A673 (cell line): Measurements from ENCODE around the gene BAIAP2L2. TPM values are rescaled to one million over a fixed set of nuclear protein-coding genes. Genes with fewer than 3 reads are reported as not detected.

Experiments used
- BruUV-seq: library from RNA; stranded (reverse); fragments of 400-500 nt; replicated peaks from 2 replicates; lab custom pipeline; 2021; lab: Mats Ljungman, UMichigan
- CTCF ChIA-PET: fragments of 300-600 bp; sonication (Branson Sonifier 250); formaldehyde crosslinking; loops from one replicate; lab custom pipeline; 2022; ENCODE audit warnings: antibody characterized with exemption; lab: Charles Lee
- POLR2A ChIA-PET: fragments of 300-600 bp; sonication (Branson Sonifier 250); formaldehyde crosslinking; loops from one replicate; lab custom pipeline; 2022; ENCODE audit warnings: antibody characterized with exemption; ENCODE audit not compliant: low non-redundant PET; lab: Charles Lee
- DNase-seq: peaks from one replicate; pipeline ENCODE4 v3.0.0-alpha.2; 2015; ENCODE audit warnings: low spot score
- H3K27ac ChIP-seq: fragments of 200-600 bp; sonication (generic); 2 replicates; pipeline ENCODE4 v1.5.1; 2016; ENCODE audit warnings: mixed run types, low read depth, mild to moderate bottlenecking, mixed read lengths, antibody characterized with exemption, low read length; ENCODE audit not compliant: poor library complexity, severe bottlenecking
- H3K27me3 ChIP-seq: fragments of 200-600 bp; sonication (generic); replicated peaks from 2 replicates; pipeline ENCODE4 v1.6.1; 2017; ENCODE audit warnings: mixed run types, low read depth, mild to moderate bottlenecking, mixed read lengths, antibody characterized with exemption, low read length; ENCODE audit not compliant: insufficient read depth, poor library complexity
- H3K36me3 ChIP-seq: fragments of 200-600 bp; sonication (generic); 2 replicates; pipeline ENCODE4 v1.6.1; 2016; ENCODE audit warnings: mixed run types, mild to moderate bottlenecking, mixed read lengths, antibody characterized with exemption, low read length; ENCODE audit not compliant: insufficient read depth, poor library complexity, severe bottlenecking
- H3K4me1 ChIP-seq: fragments of 200-600 bp; sonication (generic); 2 replicates; pipeline ENCODE4 v1.6.1; 2017; ENCODE audit warnings: mixed run types, mild to moderate bottlenecking, mixed read lengths, antibody characterized with exemption, low read length; ENCODE audit not compliant: insufficient read depth, poor library complexity, severe bottlenecking
- H3K4me3 ChIP-seq: fragments of 200-600 bp; sonication (generic); 2 replicates; pipeline ENCODE4 v1.5.1; 2016; ENCODE audit warnings: low read depth, mixed run types, mild to moderate bottlenecking, mixed read lengths, low read length; ENCODE audit not compliant: poor library complexity, severe bottlenecking
- H3K9me3 ChIP-seq: fragments of 200-600 bp; sonication (generic); 2 replicates; pipeline ENCODE4 v1.6.1; 2016; ENCODE audit warnings: mixed run types, low read depth, mild to moderate bottlenecking, mixed read lengths, antibody characterized with exemption, low read length; ENCODE audit not compliant: poor library complexity, severe bottlenecking
- CTCF ChIP-seq: fragments of 300-800, 200-600 bp; sonication (generic); conservative IDR thresholded peaks from 2 replicates; pipeline ENCODE4 v1.5.1; 2017; ENCODE audit warnings: low read depth, mild to moderate bottlenecking, antibody characterized with exemption, low read length, moderate library complexity, mixed read lengths
- EZH2 ChIP-seq: fragments of 200-600 bp; sonication (generic); IDR thresholded peaks from 2 replicates; pipeline ENCODE4 v1.6.1; 2017; ENCODE audit warnings: borderline replicate concordance, low read depth, mild to moderate bottlenecking, mixed read lengths, antibody characterized with exemption, low read length; ENCODE audit not compliant: poor library complexity, severe bottlenecking
- intact Hi-C: fragments of 100-400 bp; cut with micrococcal nuclease; formaldehyde crosslinking; loops from one replicate; pipeline ENCODE4 v1.10.0; 2022; ENCODE audit not compliant: unreplicated experiment
- total RNA-seq: library from RNA; stranded (reverse); gene quantifications from 2 replicates; pipeline ENCODE4 v1.2.3, GENCODE V29; 2021

BAIAP2L2 gene
- total RNA-seq, 1 experiment from 2014 or later: 2.5 TPM

- Histone ChIP-seq H3K36me3 (no peaks in the 10 kb centered on the region), H3K4me3 (no peak overlapping the region), H3K27me3 (no peaks in the 10 kb centered on the region), H3K4me1 (peaks cover 8% of the 10 kb centered on the region), H3K27ac (no peak overlapping the region), H3K9me3 (no peaks in the 10 kb centered on the region)
- ChIA-PET POLR2A (no interaction called here), CTCF (no interaction called here)
- TF ChIP-seq CTCF: no peak
- no peak for TF ChIP-seq EZH2
- intact Hi-C loops: no loop called here
- no peak for DNase-seq
- no TSS peak for BruUV-seq
Observed at GRCh38 chr22:38036392-38037062, 74.0 kb downstream of the BAIAP2L2 start.

GRCh38 chr22:38035530-38035885 lies 75.0 kb downstream of the BAIAP2L2 start:
- TF ChIP-seq EZH2 (no peak), CTCF (no peak)
- no peak for DNase-seq
- CTCF ChIA-PET: no interaction called here

More at GRCh38 chr22:38035530-38035885, 75.0 kb downstream of the BAIAP2L2 start:
- POLR2A ChIA-PET: no interaction called here
- BruUV-seq: no TSS peak
- Histone ChIP-seq H3K27ac (no peak overlapping the region), H3K4me1 (peaks cover 8% of the 10 kb centered on the region), H3K9me3 (no peaks in the 10 kb centered on the region), H3K27me3 (no peaks in the 10 kb centered on the region), H3K4me3 (no peak overlapping the region), H3K36me3 (no peaks in the 10 kb centered on the region)
- intact Hi-C loops: no loop called here

Other genes starting within 250 kb of the BAIAP2L2 start
- gene MICALL1, start 204.4 kb downstream of the BAIAP2L2 start, total RNA-seq: 32.4 and 33.0 TPM in 2 replicates
- gene C22orf23, start 157.1 kb downstream of the BAIAP2L2 start, total RNA-seq: 0.64 and 0.66 TPM in 2 replicates
- 150 and 162 TPM in 2 replicates for gene POLR2F, start 157.0 kb downstream of the BAIAP2L2 start, total RNA-seq
- not detected in 2 replicates for gene SOX10, start 126.1 kb downstream of the BAIAP2L2 start, total RNA-seq
- 24.8 and 26.6 TPM in 2 replicates for gene PICK1, start 53.3 kb downstream of the BAIAP2L2 start, total RNA-seq
- gene SLC16A8, start 26.5 kb downstream of the BAIAP2L2 start, total RNA-seq: not detected in 2 replicates
- 31.8 and 40.8 TPM in 2 replicates for gene PLA2G6, start 71.1 kb upstream of the BAIAP2L2 start, total RNA-seq
- gene MAFF, start 91.3 kb upstream of the BAIAP2L2 start, total RNA-seq: 5.0 and 6.3 TPM in 2 replicates
- 45.6 and 50.9 TPM in 2 replicates for gene TMEM184B, start 162.3 kb upstream of the BAIAP2L2 start, total RNA-seq
- gene CSNK1E, start 206.7 kb upstream of the BAIAP2L2 start, total RNA-seq: 196 and 200 TPM in 2 replicates